Activated T-helper 1 cell treated with Interleukin-2 at 50 U/mL for 16 hours (primary cell): ENCODE measurements around the gene HJURP.

Experiments used
- DNase-seq: peaks from one replicate; pipeline ENCODE4 v3.0.0-alpha.2; 2020; ENCODE audit warnings: low read depth

The HJURP gene

GRCh38 chr2:233829193-233830110, 24.9 kb downstream of the HJURP start:
- no peak for DNase-seq

DNA sequence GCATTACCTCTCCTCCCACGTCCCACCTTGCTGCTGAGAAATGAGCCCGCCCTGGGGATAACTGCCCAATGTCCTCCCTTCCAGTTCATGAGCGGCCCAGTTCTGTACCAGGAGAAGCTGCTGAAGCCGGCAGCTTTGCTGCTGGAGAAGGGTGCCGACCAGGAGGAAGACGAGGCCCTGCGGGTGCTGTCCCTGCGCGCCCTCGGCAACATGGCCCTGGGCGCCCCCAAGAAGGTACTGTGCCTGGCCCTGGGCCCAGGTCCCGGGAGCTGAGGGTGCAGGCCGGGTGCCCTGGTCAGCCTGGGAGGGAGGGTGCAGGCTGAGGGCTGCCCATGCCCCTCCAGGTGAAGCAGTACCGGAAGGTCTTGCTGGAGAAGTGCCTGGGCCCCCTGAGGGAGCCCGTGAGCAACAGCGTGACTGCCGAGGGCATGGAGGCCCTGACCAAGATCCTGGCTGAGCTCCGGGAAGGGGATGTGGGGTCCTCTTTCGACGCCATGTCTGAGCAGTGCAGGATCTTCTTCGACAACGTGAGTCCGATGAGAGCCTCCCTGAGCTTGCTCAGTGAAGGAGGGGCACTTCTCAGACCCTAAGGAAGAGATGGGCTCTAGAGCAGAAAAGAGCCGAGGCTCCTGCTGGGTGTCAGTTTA, 25.7 kb downstream of the HJURP start:
- DNase-seq: no peak

GRCh38 chr2:233824373-233824772, 30.0 kb downstream of the HJURP start:
- DNase-seq: no peak

GRCh38 chr2:233823731-233824121, 30.6 kb downstream of the HJURP start:
- DNase-seq: no peak

GRCh38 chr2:233822781-233823730, 31.3 kb downstream of the HJURP start:
- DNase-seq: no peak

- DNase-seq: no peak
These were observed 32.1 kb downstream of the HJURP start for GRCh38 chr2:233822101-233822771.

DNA sequence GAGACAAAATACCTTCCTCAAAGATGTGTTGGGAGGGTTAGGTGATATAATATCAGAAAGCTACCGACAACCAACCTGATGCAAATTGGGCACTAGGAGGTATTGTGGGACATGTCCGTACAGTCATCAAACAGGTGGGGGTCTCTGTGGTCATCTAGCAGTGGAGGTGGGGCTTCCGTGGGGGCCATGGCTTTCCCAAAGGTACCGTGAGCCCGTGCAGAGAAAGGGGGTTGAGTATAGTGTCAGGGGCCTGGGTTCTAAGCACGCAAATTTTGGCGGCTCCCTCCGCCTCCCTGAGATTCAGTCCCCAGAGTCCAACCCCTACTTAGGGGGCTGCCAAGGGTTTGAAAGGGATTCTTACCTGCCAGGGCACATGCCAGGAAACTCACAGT, 32.6 kb downstream of the HJURP start:
- DNase-seq: no peak

GRCh38 chr2:233821196-233821595, 33.1 kb downstream of the HJURP start:
- DNase-seq: no peak

GRCh38 chr2:233820774-233821105, 33.6 kb downstream of the HJURP start:
- no peak for DNase-seq

DNA sequence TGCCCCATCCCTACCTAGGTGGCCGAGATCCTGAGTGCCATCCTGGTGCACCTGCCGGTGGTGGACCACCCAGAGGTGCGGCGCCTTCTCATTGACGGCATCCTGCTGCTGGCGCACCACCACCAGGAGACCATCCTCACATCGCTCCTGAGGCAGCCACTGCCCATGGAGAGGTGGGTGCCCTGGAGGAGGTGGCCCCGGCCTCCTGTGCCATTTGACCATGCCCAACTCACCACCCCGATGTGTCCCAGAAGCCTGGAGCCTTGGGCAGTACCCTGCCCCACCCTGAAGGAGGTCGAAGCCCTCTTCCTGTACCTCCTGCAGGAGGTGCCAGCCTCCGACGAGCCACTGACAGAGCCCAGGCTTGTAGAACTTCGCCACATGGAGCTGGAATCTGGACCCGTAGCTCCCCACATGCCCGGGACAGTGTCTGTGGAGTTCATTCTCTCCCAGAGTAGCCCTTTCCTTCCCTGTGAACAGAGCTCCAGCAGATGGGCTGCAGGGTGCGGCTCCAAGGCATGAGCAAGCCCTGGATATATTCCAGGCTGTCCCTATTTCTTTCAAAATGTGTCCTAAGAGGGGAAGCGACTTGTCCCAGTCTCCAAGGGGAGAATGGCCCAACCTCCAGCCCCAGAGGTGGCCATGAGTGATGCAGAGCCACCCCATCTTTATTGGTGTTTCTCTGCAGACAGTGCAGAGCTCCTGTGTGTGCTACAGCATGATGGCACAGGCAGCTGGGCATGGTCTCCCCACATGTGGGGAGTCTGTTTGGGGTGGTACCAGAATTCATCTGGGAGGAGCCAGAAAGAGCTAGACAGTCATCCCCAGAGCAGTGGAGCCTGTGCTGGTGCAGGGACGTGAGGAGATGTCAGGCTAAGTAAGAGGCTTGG, 34.2 kb downstream of the HJURP start:
- no peak for DNase-seq

DNA sequence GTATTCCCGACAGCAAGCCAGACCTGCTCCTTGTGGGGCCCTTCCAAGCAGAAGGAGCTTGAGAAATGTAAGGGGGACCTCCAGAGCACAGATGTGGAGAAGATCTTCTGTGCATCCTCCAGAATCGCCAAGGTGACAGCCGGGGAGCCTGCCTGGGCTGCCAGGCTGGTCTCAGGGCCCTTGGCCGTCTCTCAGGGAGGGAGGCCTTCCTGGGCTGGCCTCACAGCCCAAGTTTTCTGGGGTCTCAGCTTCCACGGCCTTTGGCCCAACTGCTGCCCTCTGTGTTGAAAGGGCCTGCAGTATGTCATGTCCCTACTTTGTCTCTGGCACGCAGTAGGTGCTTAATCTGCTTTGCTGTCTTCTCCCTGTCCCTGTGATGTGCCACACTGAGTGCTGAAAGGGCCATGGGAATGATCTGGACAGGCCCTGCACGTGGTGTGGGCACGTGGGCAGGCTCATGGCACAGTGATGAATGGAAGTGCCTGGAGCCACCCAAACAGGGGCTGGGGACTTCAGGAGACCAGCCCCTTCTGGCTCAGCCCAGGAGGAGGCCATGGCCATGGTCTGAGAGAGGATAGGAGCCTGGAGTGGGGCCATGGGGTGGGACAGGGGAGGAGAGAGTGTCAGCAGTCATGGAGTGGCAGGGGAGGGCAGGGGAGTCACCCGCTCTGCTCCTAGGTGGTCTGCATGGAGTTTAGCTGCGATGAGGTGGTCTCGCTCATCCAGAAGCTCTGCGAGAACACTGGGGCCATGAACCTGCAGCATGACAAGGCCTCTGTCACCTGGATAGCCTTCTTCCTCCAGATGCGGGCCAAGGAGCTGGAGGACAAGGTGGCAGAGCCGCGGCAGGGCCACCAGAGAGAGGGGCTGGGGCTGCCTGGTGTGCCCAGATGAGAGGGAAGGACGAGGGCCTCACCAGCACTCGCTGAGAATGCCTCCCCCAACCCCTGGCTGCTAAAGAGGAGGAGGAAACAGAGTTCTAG, 35.4 kb downstream of the HJURP start:
- no peak for DNase-seq

DNA sequence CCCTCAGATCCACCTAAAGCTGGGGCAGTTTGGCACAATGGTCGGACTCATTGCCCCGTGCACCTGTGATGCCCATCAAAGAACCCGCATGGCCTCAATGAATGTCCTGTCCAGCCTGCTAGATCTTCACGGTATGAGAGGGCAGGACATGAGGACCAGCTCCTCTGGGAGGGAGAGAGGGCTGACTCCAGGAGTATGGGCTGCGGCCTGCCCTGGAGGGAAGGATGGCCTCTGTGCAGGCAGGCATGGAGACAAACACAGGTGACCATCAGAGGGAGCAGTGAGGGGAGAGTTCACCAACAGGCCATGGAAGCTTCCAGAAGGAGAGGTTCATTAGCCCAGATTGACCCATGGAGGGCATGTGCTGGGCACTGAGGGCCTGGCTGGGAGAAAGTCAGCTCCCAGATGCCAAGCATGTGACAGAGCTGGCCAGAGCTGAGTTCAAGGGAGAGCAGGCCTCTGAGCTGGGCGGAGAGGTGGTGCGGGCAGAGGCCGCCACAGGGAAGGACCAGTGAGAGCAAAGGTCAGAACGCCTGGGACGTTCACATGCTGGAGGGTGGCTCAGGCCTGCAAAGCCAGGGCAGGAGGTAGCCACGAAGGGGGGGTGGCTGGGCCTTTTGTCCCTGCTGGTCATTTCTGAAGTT, 36.2 kb downstream of the HJURP start:
- no peak for DNase-seq

DNA sequence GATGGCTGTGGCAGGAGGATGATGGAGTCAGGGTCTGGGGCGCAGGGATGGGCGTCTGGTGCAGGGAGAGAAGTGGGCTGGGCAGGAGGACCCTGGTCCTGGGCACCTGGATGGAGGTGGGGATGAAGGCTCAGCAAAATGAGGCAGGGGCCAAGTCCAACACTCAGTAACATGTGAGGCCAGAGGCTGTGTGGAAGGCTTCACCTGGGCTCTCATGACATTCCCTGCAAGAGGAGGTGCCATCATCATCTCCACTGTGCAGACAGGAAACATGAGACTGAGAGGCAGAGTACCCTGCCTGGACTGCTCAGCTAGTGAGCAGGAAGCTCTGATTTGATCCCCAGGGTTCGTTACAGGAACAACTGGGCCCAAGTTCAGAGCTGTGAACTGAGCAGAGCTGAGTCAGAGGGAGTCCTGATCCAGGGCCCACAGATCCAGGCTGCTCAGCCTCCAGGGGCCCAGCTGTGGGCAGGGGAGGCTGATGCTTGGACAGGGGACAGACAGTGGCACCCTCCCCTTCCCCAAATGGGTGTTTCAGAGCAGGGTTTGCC, 36.9 kb downstream of the HJURP start:
- no peak for DNase-seq

- DNase-seq: no peak
These were observed 37.6 kb downstream of the HJURP start for GRCh38 chr2:233816771-233817170.

GRCh38 chr2:233816334-233816733, 38.0 kb downstream of the HJURP start:
- no peak for DNase-seq

GRCh38 chr2:233815861-233816260, 38.5 kb downstream of the HJURP start:
- no peak for DNase-seq

DNA sequence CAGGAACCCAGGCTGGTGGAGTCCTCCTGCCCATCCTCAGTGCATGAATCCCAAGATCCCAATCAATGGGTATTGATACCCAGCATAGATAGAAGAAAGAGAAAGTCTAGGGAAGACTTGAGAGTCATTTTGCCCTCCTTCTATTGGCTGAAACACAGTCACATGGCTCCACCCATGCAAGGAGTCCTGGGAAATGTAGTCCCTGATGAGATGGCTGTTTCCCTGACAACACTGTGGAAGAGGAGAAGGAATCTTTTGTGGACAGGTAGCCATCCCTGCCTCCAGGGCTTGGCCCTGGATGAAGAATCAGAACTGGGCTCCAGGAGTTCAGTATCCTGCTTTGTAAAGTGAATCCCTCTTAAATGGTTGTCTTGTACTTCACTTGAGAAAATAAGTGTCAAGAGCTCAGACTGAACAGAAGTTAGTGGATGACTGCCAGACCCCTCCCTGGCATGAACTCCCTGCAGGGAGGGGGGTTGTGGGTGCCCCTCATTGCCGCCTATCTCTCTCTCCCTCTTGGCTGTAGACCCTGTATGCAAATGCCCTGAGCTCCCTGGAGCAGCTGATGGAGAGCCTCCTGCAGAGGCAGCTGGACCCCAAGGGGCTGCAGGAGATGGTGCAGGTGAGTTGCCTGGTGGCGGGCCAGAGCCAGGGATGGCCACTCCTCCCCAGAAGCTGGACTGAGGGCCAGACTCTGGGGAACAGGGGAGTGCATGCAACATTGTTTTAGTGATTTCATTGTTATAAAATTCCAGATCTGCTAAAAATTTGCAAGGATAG, 40.1 kb downstream of the HJURP start:
- no peak for DNase-seq
